Forelimb muscle (tissue), 1 donor: ENCODE results near the gene TTC7B. TPM values are rescaled to one million over a fixed set of nuclear protein-coding genes. Genes with fewer than 3 reads are reported as not detected.

Source experiments
- DNase-seq: peaks from one replicate; pipeline ENCODE4 v3.0.0-alpha.2; 2013; ENCODE audit warnings: low read depth
- polyA plus RNA-seq: library from polyadenylated mRNA; unstranded; fragments of 120-200 nt; gene quantifications from one replicate; pipeline ENCODE4 v1.2.1, GENCODE V29; 2013; ENCODE audit not compliant: insufficient read length

TTC7B gene
- polyA plus RNA-seq, 1 donor = 33.2 TPM

DNA sequence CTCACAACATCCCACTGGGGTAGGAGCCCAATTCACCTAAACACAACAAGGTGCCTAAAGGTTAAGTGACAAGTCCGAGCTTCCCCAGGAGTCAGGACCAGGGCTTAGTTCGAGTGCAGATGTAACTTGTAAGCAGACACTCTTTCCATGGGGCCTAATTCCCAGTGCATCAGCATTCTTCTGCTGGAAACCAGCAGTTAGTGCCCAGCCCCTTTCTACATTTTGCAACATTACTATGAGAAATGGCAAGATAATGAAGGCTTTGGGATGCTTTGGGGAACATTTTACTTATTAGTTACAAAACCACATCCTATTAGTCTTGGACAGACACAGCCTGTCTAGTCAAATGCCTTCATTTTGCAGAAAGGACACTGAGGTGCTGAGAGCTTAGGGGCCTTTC is 239.6 kb downstream of the TTC7B start:
- DNase-seq = no peak

DNA sequence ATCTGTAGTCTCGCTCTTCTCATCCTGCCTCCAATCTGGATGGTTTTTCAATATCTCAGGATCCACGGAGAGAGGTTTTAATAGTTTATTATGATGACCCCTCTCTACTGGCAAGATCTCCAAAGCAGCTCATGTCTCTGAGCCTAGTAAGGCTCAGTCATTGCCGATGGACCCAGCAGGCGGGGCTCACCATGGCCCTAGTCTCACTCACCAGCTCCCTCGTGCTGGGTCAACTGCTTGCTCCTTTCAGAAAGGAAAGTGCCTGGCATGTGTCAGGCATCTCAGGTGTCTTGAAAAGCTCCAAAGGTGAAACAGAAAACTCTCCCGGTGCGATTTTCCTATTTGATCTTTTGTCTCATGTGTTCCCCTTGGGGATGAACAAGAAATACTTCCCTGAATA is 240.4 kb downstream of the TTC7B start:
- no peak for DNase-seq

DNA sequence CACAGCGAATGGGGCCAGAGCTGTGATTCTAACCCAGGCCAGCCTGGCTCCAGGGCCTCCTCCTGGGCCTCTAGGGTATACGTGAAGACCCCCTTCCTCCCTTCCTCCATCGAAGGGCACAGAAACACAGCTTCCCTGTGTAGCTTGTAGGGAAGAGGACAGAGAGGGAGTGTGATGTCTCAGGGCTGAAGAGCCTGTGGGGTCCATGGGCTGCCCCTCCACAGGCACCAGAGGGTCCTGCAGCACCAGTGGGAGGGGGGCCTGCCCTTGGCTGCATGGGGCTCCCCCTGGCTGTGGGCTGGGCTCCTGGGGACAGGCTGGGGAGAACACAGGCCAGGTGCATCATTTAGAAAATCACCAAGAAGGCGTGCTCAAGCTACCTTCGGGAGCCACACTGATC is 240.9 kb downstream of the TTC7B start:
- no peak for DNase-seq

DNA sequence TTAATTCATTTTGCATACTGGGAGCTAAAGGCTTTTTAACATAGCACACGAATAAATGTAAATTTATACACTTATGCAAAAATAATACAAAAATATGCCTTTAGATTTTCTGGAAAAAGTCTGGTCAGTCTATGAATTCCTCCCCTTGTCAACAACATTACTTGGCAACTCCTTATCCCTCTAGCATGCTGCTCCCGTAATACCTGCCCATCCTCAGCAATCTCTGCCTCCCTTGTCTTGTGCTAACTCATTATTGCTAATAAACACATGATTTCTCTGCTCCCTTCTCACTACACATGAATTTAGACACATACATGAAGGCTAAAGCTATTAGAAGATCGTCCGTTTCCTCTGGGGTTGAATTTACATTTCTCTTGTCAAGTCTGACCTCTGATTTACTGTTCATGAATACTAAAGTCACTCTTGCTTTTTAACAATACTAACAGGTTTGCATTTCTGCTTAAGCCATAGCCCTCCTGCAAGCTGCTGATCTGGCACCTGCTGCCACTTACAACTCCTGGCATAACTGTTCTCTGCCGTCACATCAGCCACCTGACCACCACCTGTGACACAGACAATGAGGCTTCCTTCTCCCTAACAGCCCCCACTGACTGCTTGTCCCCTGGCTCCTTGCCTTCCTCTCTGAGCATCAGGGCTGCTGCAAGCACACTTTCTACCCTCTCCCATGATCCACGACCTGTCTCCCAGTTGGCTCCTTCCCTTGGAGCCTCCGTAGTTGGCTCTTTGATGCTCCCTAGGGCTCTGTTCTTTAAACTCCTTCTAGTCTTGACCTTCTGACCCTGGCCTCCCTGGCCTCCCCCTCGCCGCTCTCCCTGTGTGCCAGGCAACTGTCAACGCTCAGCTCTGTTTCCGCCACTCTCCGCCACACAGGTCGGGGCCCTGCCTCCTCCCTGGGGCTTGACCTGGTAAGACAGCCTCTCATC is 241.8 kb downstream of the TTC7B start:
- no peak for DNase-seq

DNA sequence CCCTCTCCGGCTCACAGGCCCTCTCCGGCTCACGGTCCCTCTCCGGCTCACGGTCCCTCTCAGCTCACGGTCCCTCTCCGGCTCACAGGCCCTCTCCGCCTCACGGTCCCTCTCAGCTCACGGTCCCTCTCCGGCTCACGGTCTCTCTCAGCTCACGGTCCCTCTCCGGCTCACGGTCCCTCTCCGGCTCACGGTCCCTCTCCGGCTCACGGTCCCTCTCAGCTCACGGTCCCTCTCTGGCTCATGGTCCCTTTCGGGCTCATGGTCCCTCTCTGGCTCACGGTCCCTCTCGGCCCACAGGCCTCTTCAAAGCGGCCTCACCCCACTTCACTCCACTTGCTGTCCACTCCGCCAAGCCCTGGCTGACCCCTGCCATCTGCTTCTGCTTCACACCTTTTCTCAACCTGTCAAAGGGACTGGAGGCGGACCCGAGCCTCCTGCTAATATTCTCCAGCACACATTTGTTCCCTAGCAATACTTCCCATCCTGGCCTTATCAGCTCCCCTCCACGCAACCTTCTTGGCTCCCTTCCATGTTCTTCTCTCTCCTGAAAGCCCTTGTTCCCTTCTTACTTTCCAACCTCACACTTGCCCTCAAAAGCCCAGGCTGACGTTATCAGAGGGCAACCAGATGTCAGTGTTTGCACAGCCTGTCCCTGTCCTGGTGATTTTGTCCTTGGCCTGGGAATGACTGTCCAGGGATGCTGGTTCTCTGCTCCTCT is 242.7 kb downstream of the TTC7B start:
- no peak for DNase-seq

DNA sequence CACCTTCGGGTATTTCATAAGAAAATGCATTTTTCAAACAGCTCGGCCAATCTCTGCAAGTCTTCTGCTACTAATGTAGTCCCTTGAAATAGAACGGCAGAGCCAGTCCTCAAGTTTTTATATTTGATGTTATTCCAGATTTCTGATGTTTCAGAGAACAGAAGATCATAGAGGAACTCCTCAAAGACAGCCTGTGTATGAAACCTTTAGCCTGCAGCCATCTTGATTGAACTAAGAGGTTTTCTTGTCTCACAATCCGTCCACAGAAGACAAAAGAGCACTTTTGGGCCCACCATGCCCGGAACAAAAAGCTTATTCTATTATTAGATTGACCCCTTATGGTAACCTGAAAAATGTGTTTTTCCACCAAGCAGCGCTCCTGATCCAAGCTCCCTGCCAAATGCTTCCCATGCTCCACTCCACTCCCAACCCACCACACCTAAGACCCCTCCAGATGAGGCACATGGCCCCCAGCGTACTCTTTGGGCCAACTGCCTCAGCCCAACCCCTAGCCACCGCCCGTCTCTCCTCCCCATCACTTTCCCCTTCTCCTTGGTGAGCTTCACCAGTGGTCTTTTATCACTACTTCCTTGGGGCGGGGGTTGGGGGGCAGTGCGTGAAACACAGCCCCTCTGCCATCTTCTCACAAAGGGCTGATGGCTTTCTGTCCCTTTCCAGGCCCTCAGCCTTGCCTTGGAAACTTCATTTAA is 243.6 kb downstream of the TTC7B start:
- DNase-seq = no peak

DNA sequence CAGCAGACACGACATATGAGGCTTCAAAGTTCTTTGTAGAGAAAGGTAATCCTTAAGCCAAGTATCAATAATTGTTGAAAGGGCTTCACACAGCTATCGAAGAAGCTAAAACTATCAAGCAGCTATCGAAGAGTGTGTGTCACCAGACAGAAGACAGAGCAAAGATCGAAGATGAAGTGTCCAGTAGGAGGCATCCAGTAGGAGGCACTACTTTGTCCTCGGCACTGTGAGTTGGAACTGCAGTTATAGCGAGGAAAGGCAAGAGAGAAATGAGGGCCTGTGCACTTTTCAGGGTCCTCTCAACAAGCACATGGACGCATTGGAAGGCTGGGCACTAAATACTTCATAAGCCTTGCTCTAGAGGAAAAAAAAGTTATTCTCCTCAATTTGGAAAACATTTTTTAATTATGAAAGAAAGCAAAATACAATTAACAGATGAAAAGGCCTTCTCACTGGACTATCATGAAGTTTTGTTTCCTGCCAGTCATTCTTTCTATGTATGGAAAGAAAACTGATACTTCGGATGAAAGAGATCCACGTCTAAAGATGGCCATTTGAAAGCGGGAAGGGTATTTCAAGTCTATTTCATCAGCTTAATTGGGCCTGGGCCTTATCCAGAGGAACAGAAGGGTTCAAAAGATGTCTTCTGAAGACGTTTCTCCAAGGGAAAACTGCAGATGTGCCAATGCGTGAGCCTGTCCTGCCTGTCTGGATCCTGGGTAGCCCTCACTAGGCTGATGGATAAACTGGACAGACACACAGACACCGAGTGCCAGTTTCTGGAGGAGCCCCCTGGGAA is 244.9 kb downstream of the TTC7B start:
- DNase-seq = no peak

DNA sequence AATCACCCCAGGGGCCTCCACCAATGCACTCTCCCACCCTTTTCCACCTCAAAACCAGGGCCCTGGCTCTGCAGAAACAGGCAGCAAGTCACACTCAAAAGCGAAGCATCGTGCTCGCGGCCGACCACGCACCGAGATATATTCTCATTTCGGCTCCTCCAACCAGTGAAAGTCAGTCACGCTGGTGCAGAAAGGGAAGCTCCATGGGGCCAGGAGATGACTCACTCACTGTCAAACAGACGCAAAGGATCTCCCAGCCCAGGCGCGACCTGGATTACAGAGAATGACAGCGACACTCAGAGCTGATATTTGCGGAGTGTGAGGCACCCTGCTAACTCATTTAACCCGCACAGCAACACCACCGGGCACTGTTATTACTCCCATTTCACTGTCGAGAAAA is 245.8 kb downstream of the TTC7B start:
- no peak for DNase-seq

DNA sequence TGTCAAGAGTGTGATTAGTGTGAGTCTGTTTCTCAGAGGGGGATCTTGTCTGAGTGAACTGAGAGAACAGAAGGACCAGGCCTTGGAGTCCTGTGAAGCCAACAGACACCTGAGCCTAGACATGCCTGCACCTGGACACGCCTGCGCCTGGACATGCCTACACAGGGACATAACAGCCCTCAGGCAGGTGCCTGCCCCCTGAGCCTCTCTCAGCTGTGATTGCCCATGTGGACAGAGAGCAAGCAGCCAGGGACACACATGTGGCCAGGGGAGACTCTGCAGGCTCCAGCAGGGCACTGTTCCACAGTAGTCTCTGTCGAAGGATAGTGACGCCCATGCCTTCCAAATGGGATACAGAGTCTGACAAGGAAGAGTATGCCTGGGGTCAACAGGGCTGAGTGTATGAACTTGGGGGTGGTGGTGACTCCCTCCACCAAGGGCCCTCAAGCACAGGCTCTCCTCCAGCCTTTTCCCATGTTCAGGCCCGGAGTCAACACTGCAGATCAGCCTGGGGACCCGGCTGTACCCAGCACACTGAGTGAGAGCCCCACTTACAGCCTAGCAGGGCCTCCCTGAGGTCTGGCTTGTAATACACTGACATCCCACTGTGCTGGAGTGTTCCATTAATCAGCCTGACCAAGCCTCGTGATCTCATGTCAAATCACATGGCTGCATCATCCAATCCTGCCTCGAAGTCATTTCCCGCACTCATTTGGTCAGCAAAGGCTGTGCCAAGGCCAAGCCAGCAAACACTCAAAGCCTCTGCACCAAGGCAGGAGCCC is 246.4 kb downstream of the TTC7B start:
- no peak for DNase-seq

DNA sequence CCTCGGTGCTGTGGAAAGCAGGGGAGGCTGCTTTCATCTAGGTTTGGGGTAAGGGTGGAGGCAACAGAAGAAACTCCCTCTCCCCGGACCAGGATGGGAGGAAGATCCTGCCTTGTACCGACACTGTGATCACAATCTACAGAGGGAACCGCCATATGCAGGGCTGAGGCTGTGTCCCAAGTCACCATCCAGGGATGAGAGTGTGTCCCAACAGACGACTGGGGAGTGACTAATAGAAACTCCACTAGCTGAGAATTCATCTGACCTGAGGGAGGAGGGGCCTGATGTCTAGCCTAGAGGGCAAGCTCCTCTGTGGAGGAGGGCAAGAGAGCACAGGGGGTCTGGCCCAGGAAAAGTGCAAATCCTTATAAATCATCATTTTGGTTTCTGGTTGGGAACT is 247.0 kb downstream of the TTC7B start:
- no peak for DNase-seq

DNA sequence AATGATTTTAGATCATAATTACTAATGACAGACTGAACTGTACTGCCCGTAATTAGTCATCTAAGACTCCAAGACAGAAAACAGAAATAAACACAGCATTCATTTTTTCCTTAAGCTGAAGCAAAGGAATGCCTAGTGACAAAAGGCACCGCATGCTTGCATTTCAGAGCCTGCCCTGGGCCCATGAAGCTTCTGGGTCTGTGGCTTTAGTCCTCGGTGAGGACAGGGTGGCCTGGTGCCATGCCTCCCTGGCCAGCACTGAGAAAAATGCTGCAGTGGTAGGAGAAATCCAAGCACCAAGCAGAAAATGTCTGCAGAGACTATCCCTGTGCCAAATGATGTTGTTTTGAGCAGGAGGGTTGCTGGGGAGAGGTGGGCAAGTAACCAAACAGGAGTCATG is 247.8 kb downstream of the TTC7B start:
- no peak for DNase-seq

DNA sequence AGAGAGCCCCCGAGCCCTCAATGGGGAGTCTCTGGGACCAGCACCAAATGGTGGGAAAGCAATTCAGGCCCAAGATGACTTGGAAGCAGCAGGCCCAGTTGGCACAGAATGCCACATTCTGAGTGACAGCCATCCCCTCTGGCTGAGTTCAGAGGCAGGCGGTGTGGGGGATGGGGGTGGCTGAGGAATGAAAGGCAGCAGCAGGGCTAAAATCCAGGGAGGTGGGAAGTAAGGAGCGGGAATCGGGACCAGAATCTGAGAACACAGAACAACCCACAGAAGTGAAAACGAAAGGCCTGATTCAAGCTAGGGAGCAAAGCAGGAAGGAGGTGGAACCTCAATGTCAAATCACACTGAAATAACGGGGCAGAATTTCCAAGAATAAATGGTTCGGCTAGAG is 248.2 kb downstream of the TTC7B start:
- DNase-seq = no peak

DNA sequence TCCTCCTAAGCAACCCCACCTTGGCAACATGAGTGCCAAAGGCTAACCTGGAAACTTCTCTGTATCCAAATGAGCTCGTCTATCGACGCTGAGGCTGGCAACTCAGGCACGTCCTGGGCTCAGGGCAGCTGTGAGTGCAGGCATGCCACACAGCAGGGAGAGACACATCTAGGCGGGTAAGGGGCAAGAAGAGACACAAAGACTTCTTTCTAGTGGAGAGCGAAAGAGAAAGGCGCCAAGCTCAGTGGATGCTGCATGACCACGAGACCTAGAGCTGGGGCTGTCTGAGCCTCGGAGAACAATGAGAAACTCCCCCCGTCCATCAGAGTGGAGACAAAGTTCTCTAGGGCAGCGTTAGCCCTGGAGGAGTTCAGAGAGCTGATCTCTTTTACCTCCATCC is 249.0 kb downstream of the TTC7B start:
- no peak for DNase-seq

DNA sequence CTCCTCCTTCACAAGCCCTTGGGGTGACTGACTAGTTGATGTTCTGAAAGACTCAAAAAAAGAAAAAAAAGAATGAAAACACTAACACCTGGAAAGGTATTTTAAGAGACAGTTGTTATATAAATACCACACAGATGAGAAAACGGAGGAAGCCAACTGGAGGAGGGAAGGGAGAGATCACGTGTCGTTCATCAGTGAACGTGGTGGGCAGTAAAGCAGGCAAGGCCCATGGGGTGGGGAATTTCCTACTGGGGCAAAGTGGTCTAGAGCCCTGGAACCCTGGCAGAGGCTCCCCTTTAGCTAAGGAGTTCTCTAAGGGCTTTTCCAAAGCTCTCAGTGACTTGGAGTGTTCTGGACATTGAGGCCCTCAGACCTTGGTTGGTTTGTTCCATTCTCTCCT is 249.7 kb downstream of the TTC7B start:
- no peak for DNase-seq

DNA sequence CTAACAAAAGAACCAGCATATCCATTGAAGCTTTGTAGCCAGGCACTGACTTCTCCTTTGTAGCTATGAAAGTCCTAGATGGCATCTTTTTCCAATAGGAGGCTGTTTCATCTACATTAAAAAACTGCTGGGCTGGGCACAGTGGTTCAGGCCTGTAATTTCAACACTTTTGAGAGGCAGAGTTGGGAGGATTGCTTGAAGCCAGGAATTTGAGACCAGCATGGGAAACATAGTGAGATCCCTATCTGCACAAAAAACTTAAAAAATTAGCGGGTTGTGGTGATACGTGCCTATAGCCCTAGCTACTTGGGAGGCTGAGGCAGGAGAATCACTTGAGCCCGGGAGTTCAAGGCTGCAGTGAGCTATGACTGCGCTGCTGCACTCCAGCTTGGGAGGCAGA is 251.7 kb downstream of the TTC7B start:
- no peak for DNase-seq

DNA sequence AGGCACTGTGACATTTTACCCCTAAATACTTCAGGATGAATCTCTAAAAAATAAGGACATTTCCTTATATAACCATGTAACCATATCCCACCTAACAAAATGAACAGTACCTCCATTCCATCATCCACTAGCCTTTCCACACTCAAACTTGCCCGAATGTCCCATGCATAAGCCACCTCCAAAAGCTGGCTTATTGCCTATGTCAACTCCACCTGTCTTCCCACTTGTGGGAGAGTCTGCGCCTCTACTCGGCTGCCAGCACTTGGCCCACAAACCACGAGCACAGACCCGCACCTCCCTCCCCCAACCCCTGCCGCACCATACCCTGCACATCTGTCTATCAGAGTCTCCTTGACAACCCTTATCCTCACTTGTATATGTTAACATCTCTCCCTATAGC is 253.6 kb downstream of the TTC7B start:
- DNase-seq = no peak

DNA sequence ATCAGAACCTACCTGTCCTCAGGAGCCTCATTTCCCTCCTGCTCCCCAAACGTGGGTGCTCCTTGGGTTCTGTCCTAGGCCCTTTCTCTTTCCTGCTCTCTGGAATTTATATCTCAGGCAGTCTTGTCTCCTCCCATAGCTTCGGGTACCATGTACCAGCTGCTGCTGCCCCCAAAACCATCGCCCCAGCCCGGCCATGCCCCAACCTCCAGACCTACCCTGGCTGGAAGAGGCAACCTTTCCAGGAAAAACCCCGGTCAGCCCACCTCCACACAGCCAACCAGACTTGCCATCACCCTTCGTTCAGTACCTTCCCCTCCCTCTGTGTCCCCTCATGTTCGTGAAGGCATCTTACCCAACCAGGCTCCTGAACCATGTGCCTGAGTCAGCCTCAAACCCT is 254.3 kb downstream of the TTC7B start:
- DNase-seq = no peak

DNA sequence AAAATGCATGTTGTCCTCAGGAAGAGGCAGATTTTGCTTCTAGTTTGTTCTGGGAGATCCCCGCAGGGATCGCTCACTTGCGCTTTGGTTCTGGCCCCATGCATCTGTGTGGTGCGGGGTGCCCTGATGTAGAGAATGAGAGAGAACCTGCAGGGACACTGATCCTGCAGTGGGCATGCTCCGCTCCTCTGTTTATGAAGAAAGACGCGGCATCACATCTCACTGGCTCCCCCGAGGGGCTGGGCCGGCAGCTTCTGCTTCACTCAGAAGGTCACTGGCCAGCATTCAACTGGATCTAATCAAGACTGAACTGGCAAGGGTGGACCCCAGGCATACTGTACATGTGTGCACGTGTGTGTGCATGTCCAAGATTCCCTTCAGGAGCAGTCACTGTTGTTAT is 255.2 kb downstream of the TTC7B start:
- no peak for DNase-seq

DNA sequence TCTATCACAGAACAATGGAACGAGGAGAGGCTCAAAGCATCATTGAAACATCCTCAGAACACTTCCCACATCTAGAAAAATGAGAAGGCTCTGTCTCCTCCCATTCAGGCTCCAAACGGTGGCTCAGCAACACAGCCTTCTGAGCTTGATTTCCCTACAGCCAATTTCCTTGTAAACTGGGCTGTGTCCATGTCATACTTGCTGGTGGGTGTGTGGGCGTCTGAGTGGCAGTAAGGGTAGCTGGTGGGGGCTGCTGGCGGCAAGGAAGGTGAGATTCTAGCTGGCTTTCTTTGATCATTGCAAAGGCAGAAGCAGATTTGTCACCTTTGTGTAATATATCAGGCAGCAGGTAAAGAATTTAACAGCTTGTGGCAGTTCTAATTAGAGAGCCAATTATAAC is 255.7 kb downstream of the TTC7B start:
- no peak for DNase-seq

DNA sequence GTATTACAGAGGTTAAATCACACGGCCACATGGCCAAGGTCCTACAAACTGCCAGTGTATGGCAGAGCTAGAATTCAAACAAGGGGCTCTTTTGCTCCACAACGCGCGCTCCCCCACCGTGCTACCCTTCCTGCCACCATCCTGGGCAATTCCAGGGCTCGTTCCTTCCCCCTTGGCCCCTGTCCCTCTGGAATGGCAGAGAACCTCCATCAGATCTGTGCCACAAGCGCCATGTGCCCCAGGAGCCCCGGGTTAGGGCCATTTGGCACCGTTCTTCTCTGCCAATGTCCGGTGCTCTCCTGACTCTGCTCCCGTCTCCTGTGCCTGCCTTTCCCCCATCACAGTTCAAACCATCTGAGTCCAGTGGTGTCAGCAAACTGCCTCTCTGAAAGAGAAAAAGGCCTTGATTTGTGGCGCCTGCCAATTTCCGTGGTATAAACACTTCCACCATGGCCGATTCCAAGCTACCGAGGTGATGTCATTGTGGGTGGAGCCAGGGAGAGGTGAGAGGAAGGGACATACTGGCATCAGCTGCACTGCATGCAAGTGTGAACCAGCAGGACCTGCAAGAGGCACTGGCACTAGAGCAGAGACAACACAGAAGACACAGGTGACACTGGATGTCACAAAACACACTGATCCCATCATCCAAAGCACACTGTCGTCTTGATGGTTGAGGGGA is 256.3 kb downstream of the TTC7B start:
- DNase-seq = no peak
